ENCODE data around the gene POTEM.
"Not testable (repeated sequence)": the region's sequence is repeated elsewhere in the genome, so short reads cannot be mapped to it uniquely, and the experiment has no call there.

Gene POTEM

DNA sequence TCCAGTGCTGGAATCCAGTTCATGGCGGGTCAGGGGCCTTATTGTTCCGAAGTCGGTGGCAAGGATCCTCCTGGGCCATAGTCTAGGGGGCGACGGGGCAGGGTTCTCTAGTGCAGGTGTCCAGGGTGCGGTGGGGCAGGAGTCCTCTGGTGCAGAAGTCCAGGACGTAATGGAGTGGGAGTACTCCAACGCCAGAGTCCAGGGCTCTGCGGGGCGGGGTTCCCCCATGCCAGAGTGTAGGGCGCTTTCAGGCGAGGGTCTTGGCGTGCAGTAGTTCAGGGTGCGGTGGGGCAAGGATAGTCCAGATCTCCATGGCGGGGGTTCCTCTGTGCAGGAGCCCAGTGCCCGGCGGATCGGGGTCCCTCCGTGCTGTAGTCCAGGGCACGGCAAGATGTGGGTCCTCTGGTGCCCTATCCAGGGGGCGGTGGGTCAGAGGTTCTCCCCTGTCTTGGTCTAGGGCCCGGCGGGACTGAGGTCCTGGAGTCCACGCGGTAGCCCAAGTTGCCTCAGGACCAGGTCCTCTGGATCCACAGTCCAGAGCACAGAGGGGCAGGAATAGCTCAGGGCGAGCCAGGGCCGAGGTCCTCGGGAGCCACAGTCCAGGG, 70.9 kb downstream of the POTEM start:
- DNase-seq = not testable (repeated sequence)

DNA sequence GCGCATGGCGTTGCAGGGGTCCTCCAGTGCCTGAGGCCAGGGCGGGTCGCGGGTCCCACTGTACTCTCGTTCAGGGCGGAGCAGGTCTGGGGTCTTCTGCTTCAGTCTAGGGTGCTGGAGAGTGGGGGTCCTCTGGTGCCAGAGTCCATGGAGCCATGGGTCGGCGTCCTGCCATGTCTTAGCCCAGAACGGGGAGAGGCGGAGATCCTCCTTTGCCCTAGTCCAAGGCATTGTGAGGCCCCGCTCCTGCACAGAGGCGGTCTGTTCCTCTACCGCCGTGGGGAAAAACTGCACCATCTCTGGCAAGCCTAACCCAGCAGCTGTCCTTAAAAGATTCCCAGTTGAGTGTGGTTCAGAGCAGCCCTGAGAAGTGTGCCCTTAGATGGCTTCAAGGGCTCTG, 71.6 kb downstream of the POTEM start:
- DNase-seq = not testable (repeated sequence)

DNA sequence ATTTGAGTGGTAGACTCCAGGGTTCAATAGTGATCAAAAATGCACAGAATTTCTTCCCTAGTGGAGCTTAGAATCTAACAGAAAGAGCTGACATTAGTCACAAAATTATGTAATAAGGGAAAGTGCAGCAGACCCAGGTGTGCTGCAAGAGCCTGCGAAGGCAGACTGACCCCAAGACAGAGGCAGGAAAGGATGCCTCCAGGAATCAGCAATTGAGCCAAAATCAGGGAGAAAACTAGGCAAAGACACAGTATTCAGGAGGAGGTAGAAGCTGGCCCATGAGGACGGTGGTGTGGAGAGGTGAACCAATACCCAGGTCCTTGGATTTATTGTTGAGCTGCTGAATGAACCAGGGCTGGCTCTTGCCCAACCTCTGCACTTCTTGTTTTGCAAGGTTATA, 76.2 kb downstream of the POTEM start:
- DNase-seq = not testable (repeated sequence)
